Measurements from ENCODE around the gene SLC35G3.
"Not testable (repeated sequence)": the region's sequence is repeated elsewhere in the genome, so short reads cannot be mapped to it uniquely, and the experiment has no call there.

Gene SLC35G3

GRCh38 chr17:35236821-35237220 lies 42.6 kb upstream of the SLC35G3 start:
- no peak overlapping the region for H3K27ac ChIP-seq (ENCODE audit: low read depth, low read length)
- H3K27me3 ChIP-seq (ENCODE audit: insufficient read depth, low read length) = no peaks in the 10 kb centered on the region
- no peaks in the 10 kb centered on the region for H3K79me1 ChIP-seq (ENCODE audit: low read length)
- no peaks in the 10 kb centered on the region for H3K79me2 ChIP-seq (ENCODE audit: control insufficient read depth, insufficient read depth, low read length, poor library complexity)
- no peak overlapping the region for H4K91ac ChIP-seq (ENCODE audit: low read depth, low read length)
- H4K8ac ChIP-seq (ENCODE audit: low read depth, low read length) = no peak overlapping the region
- H2BK120ac ChIP-seq (ENCODE audit: insufficient read depth, low read length, poor library complexity) = no peak overlapping the region
- H2AK5ac ChIP-seq (ENCODE audit: low read length) = no peak overlapping the region
- no peak overlapping the region for H3K14ac ChIP-seq (ENCODE audit: low read length)
- H4K12ac ChIP-seq (ENCODE audit: low read depth, low read length) = no peak overlapping the region
- H3K23ac ChIP-seq (ENCODE audit: low read length) = no peak overlapping the region
- no peak overlapping the region for H3K4ac ChIP-seq (ENCODE audit: low read depth, low read length)
- no peak overlapping the region for H3K4me3 ChIP-seq (ENCODE audit: low read depth, low read length)
- H2AFZ ChIP-seq (ENCODE audit: insufficient read depth, low read length, poor library complexity) = no peak overlapping the region
- H3K9me3 ChIP-seq (ENCODE audit: insufficient read depth, low read depth, low read length) = no peaks in the 10 kb centered on the region
- WGBS (ENCODE audit: extremely low coverage, insufficient coverage, insufficient read length) = no CpG with 5 or more reads among the region's 5 CpGs
- DNase-seq = no peak
- H3K36me3 ChIP-seq (ENCODE audit: control insufficient read depth in 1 of 2, insufficient read depth in 2 of 2, low read length in 2 of 2) = no peaks in the 10 kb centered on the region
- H3K9ac ChIP-seq (ENCODE audit: low read length) = no peak overlapping the region
- peaks cover 0 to 3% of the 10 kb centered on the region in 2 experiments for H3K4me1 ChIP-seq (ENCODE audit: control insufficient read depth in 1 of 2, insufficient read depth in 2 of 2, low read length in 2 of 2)
- no peak overlapping the region for H2BK12ac ChIP-seq (ENCODE audit: low read length)
- no peak overlapping the region for H3K4me2 ChIP-seq (ENCODE audit: low read length)
- no peak overlapping the region for H3K18ac ChIP-seq (ENCODE audit: low read length)
- H2BK5ac ChIP-seq (ENCODE audit: low read depth, low read length, poor library complexity) = no peak overlapping the region

GRCh38 chr17:35235917-35236316 lies 41.7 kb upstream of the SLC35G3 start:
- Histone ChIP-seq H2AK5ac (ENCODE audit: low read length) (no peak overlapping the region), H3K18ac (ENCODE audit: low read length) (no peak overlapping the region), H3K14ac (ENCODE audit: low read length) (no peak overlapping the region), H3K27me3 (ENCODE audit: insufficient read depth, low read length) (no peaks in the 10 kb centered on the region), H2BK120ac (ENCODE audit: insufficient read depth, low read length, poor library complexity) (no peak overlapping the region), H3K36me3 (ENCODE audit: control insufficient read depth in 1 of 2, insufficient read depth in 2 of 2, low read length in 2 of 2) (no peaks in the 10 kb centered on the region), H3K27ac (ENCODE audit: low read depth, low read length) (no peak overlapping the region), H3K23ac (ENCODE audit: low read length) (no peak overlapping the region), H3K4me1 (ENCODE audit: control insufficient read depth in 1 of 2, insufficient read depth in 2 of 2, low read length in 2 of 2) (no peaks in the 10 kb centered on the region), H3K9me3 (ENCODE audit: insufficient read depth, low read depth, low read length) (no peaks in the 10 kb centered on the region), H3K79me1 (ENCODE audit: low read length) (no peaks in the 10 kb centered on the region), H3K79me2 (ENCODE audit: control insufficient read depth, insufficient read depth, low read length, poor library complexity) (no peaks in the 10 kb centered on the region), H3K4me3 (ENCODE audit: low read depth, low read length) (no peak overlapping the region), H4K91ac (ENCODE audit: low read depth, low read length) (no peak overlapping the region), H3K4me2 (ENCODE audit: low read length) (no peak overlapping the region), H2BK5ac (ENCODE audit: low read depth, low read length, poor library complexity) (no peak overlapping the region), H3K9ac (ENCODE audit: low read length) (no peak overlapping the region), H2BK12ac (ENCODE audit: low read length) (no peak overlapping the region), H4K8ac (ENCODE audit: low read depth, low read length) (no peak overlapping the region), H2AFZ (ENCODE audit: insufficient read depth, low read length, poor library complexity) (no peak overlapping the region), H3K4ac (ENCODE audit: low read depth, low read length) (no peak overlapping the region), H4K12ac (ENCODE audit: low read depth, low read length) (no peak overlapping the region)
- WGBS (ENCODE audit: extremely low coverage, insufficient coverage, insufficient read length) = no CpG with 5 or more reads among the region's 2 CpGs
- DNase-seq = no peak

GRCh38 chr17:35235289-35235688 lies 41.1 kb upstream of the SLC35G3 start:
- H3K9ac ChIP-seq (ENCODE audit: low read length) = no peak overlapping the region
- H2BK120ac ChIP-seq (ENCODE audit: insufficient read depth, low read length, poor library complexity) = no peak overlapping the region
- no peak overlapping the region for H4K8ac ChIP-seq (ENCODE audit: low read depth, low read length)
- H3K79me2 ChIP-seq (ENCODE audit: control insufficient read depth, insufficient read depth, low read length, poor library complexity) = no peaks in the 10 kb centered on the region
- H3K4me3 ChIP-seq (ENCODE audit: low read depth, low read length) = no peak overlapping the region
- no peak overlapping the region for H3K4me2 ChIP-seq (ENCODE audit: low read length)
- no peak overlapping the region for H4K12ac ChIP-seq (ENCODE audit: low read depth, low read length)
- H3K14ac ChIP-seq (ENCODE audit: low read length) = no peak overlapping the region
- no peak overlapping the region for H2BK5ac ChIP-seq (ENCODE audit: low read depth, low read length, poor library complexity)
- H2BK12ac ChIP-seq (ENCODE audit: low read length) = no peak overlapping the region
- no peak overlapping the region for H3K27ac ChIP-seq (ENCODE audit: low read depth, low read length)
- no peak overlapping the region for H3K18ac ChIP-seq (ENCODE audit: low read length)
- no peaks in the 10 kb centered on the region for H3K27me3 ChIP-seq (ENCODE audit: insufficient read depth, low read length)
- no peak overlapping the region for H2AFZ ChIP-seq (ENCODE audit: insufficient read depth, low read length, poor library complexity)
- no peak overlapping the region for H3K23ac ChIP-seq (ENCODE audit: low read length)
- H3K36me3 ChIP-seq (ENCODE audit: control insufficient read depth in 1 of 2, insufficient read depth in 2 of 2, low read length in 2 of 2) = no peaks in the 10 kb centered on the region
- no peak overlapping the region for H3K4ac ChIP-seq (ENCODE audit: low read depth, low read length)
- H3K9me3 ChIP-seq (ENCODE audit: insufficient read depth, low read depth, low read length) = no peaks in the 10 kb centered on the region
- no peaks in the 10 kb centered on the region for H3K79me1 ChIP-seq (ENCODE audit: low read length)
- H2AK5ac ChIP-seq (ENCODE audit: low read length) = no peak overlapping the region
- no peak overlapping the region for H4K91ac ChIP-seq (ENCODE audit: low read depth, low read length)
- no peak for DNase-seq
- no peaks in the 10 kb centered on the region for H3K4me1 ChIP-seq (ENCODE audit: control insufficient read depth in 1 of 2, insufficient read depth in 2 of 2, low read length in 2 of 2)
- WGBS (ENCODE audit: extremely low coverage, insufficient coverage, insufficient read length) = no CpG with 5 or more reads among the region's 3 CpGs

GRCh38 chr17:35234315-35234714 lies 40.1 kb upstream of the SLC35G3 start:
- H3K18ac ChIP-seq (ENCODE audit: low read length); H3K4ac ChIP-seq (ENCODE audit: low read depth, low read length); H4K12ac ChIP-seq (ENCODE audit: low read depth, low read length); H3K4me1 ChIP-seq (ENCODE audit: control insufficient read depth in 1 of 2, insufficient read depth in 2 of 2, low read length in 2 of 2); H3K4me2 ChIP-seq (ENCODE audit: low read length); DNase-seq; H4K91ac ChIP-seq (ENCODE audit: low read depth, low read length); H3K36me3 ChIP-seq (ENCODE audit: control insufficient read depth in 1 of 2, insufficient read depth in 2 of 2, low read length in 2 of 2); H2BK120ac ChIP-seq (ENCODE audit: insufficient read depth, low read length, poor library complexity); H3K27ac ChIP-seq (ENCODE audit: low read depth, low read length); H3K9me3 ChIP-seq (ENCODE audit: insufficient read depth, low read depth, low read length); H3K23ac ChIP-seq (ENCODE audit: low read length); H2BK5ac ChIP-seq (ENCODE audit: low read depth, low read length, poor library complexity); H4K8ac ChIP-seq (ENCODE audit: low read depth, low read length); H2AK5ac ChIP-seq (ENCODE audit: low read length); H2BK12ac ChIP-seq (ENCODE audit: low read length); H3K9ac ChIP-seq (ENCODE audit: low read length); H3K4me3 ChIP-seq (ENCODE audit: low read depth, low read length); H3K79me1 ChIP-seq (ENCODE audit: low read length); H3K27me3 ChIP-seq (ENCODE audit: insufficient read depth, low read length); H2AFZ ChIP-seq (ENCODE audit: insufficient read depth, low read length, poor library complexity); H3K79me2 ChIP-seq (ENCODE audit: control insufficient read depth, insufficient read depth, low read length, poor library complexity); H3K14ac ChIP-seq (ENCODE audit: low read length): not testable (repeated sequence)
- WGBS (ENCODE audit: extremely low coverage, insufficient coverage, insufficient read length) = no CpG with 5 or more reads among the region's 4 CpGs

Data from trophoblast cell (in vitro differentiated cells and primary cell).